Rectal smooth muscle tissue (tissue), 1 donor: ENCODE results near the gene HMCN2.

Source experiments
- H3K27ac ChIP-seq: one replicate; pipeline ENCODE4 v1.7.0; 2013; ENCODE audit warnings: low read depth, low read length, inconsistent platforms
- H3K27me3 ChIP-seq: one replicate; pipeline ENCODE4 v1.7.0; 2013; ENCODE audit warnings: low read length; ENCODE audit not compliant: control insufficient read depth, insufficient read depth
- H3K36me3 ChIP-seq: one replicate; pipeline ENCODE4 v1.7.0; 2013; ENCODE audit warnings: low read length; ENCODE audit not compliant: control insufficient read depth, insufficient read depth
- H3K4me1 ChIP-seq: one replicate; pipeline ENCODE4 v1.7.0; 2013; ENCODE audit warnings: low read length; ENCODE audit not compliant: control insufficient read depth, insufficient read depth
- H3K4me3 ChIP-seq: one replicate; pipeline ENCODE4 v1.7.0; 2013; ENCODE audit warnings: low read length
- H3K9ac ChIP-seq: one replicate; pipeline ENCODE4 v1.7.0; 2013; ENCODE audit warnings: low read length

Gene HMCN2

GRCh38 chr9:130289711-130290241 is 24.2 kb downstream of the HMCN2 start:
- H3K27me3 ChIP-seq = no peaks in the 10 kb centered on the region
- peaks cover 49% of the 10 kb centered on the region for H3K4me1 ChIP-seq

GRCh38 chr9:130290291-130291181 is 25.0 kb downstream of the HMCN2 start:
- no peaks in the 10 kb centered on the region for H3K27me3 ChIP-seq
- peak overlapping the region; percentile 95 for H3K27ac ChIP-seq

More at GRCh38 chr9:130289711-130290241, 24.2 kb downstream of the HMCN2 start:
- peak overlapping the region; percentile 95 for H3K27ac ChIP-seq
- no peak overlapping the region for H3K4me3 ChIP-seq
- no peak overlapping the region for H3K9ac ChIP-seq
- peaks cover 4% of the 10 kb centered on the region for H3K36me3 ChIP-seq

GRCh38 chr9:130291474-130291873 is 25.9 kb downstream of the HMCN2 start:
- no peaks in the 10 kb centered on the region for H3K27me3 ChIP-seq
- H3K9ac ChIP-seq = no peak overlapping the region
- H3K36me3 ChIP-seq = no peaks in the 10 kb centered on the region
- no peak overlapping the region for H3K4me3 ChIP-seq
- H3K27ac ChIP-seq = peak overlapping the region; percentile 58
- peaks cover 32% of the 10 kb centered on the region for H3K4me1 ChIP-seq

More at GRCh38 chr9:130290291-130291181, 25.0 kb downstream of the HMCN2 start:
- H3K9ac ChIP-seq = no peak overlapping the region
- no peak overlapping the region for H3K4me3 ChIP-seq
- peaks cover 41% of the 10 kb centered on the region for H3K4me1 ChIP-seq
- H3K36me3 ChIP-seq = no peaks in the 10 kb centered on the region

DNA sequence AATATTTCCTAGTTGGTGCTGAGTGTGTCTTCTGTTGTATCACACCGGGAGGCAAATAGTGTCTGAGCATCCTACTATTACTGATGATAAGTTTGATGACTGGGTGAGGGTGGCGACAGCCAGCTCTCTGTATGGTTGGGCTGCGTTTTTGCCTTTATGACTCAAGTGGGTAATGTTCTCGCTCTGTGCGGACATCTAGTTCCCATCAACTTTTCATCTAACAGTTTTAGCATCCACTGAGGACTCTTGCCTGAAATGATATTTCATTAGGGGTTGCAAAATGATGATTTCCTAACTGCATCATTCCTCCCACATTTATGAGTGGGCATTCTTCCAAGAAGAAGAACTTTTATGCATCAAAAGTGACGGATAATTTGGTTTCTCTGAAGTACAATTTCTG is 26.5 kb downstream of the HMCN2 start:
- H3K36me3 ChIP-seq = no peaks in the 10 kb centered on the region
- peak overlapping the region; percentile 58 for H3K27ac ChIP-seq
- no peak overlapping the region for H3K9ac ChIP-seq
- H3K27me3 ChIP-seq = no peaks in the 10 kb centered on the region
- peaks cover 26% of the 10 kb centered on the region for H3K4me1 ChIP-seq
- H3K4me3 ChIP-seq = no peak overlapping the region

- Histone ChIP-seq H3K4me3 (no peak overlapping the region), H3K4me1 (peaks cover 6% of the 10 kb centered on the region), H3K27me3 (no peaks in the 10 kb centered on the region), H3K9ac (no peak overlapping the region), H3K27ac (peak overlapping the region; percentile 19), H3K36me3 (peaks cover under 1% of the 10 kb centered on the region)
Observed at GRCh38 chr9:130294664-130295063, 29.1 kb downstream of the HMCN2 start.

GRCh38 chr9:130295431-130295830 is 29.9 kb downstream of the HMCN2 start:
- Histone ChIP-seq H3K4me3 (no peak overlapping the region), H3K27me3 (no peaks in the 10 kb centered on the region), H3K4me1 (peaks cover 3% of the 10 kb centered on the region), H3K36me3 (peaks cover 5% of the 10 kb centered on the region), H3K27ac (peak overlapping the region; percentile 28), H3K9ac (no peak overlapping the region)

DNA sequence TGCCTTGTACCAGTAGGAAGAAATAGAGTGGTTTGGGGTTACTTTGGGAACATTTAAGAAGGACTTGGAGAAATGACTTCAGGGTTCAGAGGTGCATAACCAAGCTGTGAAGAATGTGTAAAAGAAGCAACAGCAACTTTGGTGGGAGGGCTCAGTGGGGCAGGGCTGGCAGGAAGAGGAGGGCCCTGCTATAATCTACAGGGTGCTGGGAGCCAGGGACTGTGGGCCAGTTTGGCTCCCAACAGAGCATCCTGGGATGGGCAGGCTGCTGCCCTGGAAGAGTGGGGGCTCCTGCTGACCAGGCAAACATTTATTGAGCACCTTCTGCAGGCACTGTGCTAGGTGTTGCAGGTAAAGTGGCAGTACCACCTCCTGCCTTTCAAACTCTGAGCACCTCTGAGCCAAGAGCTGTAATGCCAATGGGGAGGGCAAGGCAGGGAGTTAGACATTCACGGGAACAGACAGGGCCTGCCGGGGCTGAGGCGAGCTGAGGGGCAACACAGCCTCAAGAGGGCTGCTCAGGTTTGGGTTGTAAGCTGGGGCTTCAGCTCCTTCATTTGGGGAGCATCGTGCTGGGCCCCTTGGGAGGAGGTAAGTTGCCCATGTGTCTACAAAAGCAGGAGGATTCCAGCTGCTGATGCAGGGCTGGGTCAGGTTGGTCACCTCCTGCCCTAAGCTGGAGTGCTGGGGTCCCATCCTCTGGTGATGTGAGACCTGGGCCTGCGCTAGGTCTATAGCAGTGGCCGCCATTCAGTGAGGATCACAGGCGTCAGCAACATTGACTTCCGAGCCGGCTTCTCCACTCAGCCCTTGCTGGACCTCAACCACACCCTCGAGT is 30.6 kb downstream of the HMCN2 start:
- peaks cover 5% of the 10 kb centered on the region for H3K36me3 ChIP-seq
- no peak overlapping the region for H3K4me3 ChIP-seq
- no peaks in the 10 kb centered on the region for H3K27me3 ChIP-seq
- peak overlapping the region; percentile 28 for H3K27ac ChIP-seq
- H3K4me1 ChIP-seq = peaks cover 10% of the 10 kb centered on the region
- no peak overlapping the region for H3K9ac ChIP-seq

DNA sequence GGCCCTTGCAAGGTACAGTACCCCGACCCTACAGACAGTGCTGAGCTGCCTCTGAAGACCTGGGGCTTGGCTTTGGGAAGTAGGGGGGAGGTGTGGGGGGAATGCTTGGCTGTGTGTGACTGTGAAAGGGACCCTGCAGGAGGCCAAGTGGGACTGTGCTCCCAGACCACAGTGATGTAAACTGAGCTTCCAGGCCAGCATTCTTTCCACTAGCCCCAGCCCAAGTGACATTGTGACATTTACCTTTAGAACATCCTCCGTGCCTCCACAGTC is 31.2 kb downstream of the HMCN2 start:
- peaks cover 14% of the 10 kb centered on the region for H3K4me1 ChIP-seq
- no peak overlapping the region for H3K9ac ChIP-seq
- peaks cover 5% of the 10 kb centered on the region for H3K36me3 ChIP-seq
- no peak overlapping the region for H3K27ac ChIP-seq
- no peaks in the 10 kb centered on the region for H3K27me3 ChIP-seq
- H3K4me3 ChIP-seq = no peak overlapping the region

DNA sequence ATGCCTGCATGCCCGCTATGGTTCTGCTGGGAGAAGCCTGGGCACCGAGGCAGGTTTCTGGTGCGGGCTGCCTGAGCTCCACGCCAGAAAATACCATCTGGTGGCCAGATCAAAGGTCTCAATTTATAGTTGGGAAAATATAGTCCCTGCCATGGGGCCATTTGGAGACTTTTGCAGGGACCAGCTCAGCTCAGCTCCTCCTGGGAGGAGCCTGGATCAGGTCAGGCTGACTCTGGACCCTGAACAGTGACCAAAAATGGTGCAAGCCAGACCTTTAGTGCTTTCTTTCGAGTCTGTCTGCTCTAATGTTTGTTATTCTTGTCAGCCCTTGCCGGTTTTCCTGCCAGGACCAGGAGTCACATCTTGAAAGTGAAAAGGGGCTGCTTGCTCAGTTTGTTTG is 31.8 kb downstream of the HMCN2 start:
- H3K27ac ChIP-seq = peak overlapping the region; percentile 3
- H3K9ac ChIP-seq = no peak overlapping the region
- peaks cover 5% of the 10 kb centered on the region for H3K36me3 ChIP-seq
- peaks cover 18% of the 10 kb centered on the region for H3K4me1 ChIP-seq
- H3K4me3 ChIP-seq = no peak overlapping the region
- no peaks in the 10 kb centered on the region for H3K27me3 ChIP-seq

DNA sequence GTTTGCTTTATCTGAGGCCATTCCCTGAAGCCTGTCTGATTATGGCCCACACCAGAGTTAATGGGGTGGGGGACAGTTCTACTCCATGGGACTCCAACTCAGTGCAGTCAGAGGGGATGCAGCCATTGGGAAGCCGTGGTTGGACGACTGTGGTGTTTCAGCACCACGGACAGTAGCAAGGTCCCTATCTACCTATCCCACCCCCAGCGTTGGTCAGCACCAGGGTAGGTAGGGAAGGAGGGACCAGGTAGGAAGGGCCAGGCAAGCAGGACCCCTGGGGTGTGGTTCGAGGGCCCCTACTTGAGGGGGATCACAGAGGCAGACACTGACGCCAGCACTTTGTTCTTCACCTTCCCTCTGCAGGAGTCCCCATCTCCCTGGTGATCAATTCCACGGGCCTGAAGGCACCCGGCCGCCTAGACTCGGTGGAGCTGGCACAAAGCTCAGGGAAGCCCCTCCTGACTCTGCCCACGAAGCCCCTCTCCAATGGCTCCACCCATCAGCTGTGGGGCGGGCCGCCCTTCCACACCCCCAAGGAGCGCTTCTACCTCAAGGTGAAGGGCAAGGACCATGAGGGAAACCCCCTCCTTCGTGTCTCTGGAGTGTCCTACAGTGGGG is 33.2 kb downstream of the HMCN2 start:
- H3K27me3 ChIP-seq = no peaks in the 10 kb centered on the region
- H3K4me1 ChIP-seq = peaks cover 23% of the 10 kb centered on the region
- H3K4me3 ChIP-seq = no peak overlapping the region
- peak overlapping the region; percentile 24 for H3K27ac ChIP-seq
- H3K9ac ChIP-seq = no peak overlapping the region
- peaks cover 5% of the 10 kb centered on the region for H3K36me3 ChIP-seq

- Histone ChIP-seq H3K27me3 (no peaks in the 10 kb centered on the region), H3K4me3 (no peak overlapping the region), H3K36me3 (peaks cover 5% of the 10 kb centered on the region), H3K9ac (no peak overlapping the region), H3K27ac (peak overlapping the region; percentile 80), H3K4me1 (peaks cover 36% of the 10 kb centered on the region)
Observed at GRCh38 chr9:130299785-130300615, 34.4 kb downstream of the HMCN2 start.
